ENCODE measurements around the gene ARAP1.

ARAP1 gene

GRCh38 chr11:72762641-72763304, 10.6 kb upstream of the ARAP1 start:
- no peak for DNase-seq (ENCODE audit: low spot score)

- no peak for DNase-seq (ENCODE audit: low spot score)
Observed at GRCh38 chr11:72760539-72761405, 8.6 kb upstream of the ARAP1 start.

GRCh38 chr11:72759468-72759985, 7.3 kb upstream of the ARAP1 start:
- DNase-seq (ENCODE audit: low spot score) = no peak

- DNase-seq (ENCODE audit: low spot score) = no peak
Observed at GRCh38 chr11:72758690-72759389, 6.6 kb upstream of the ARAP1 start.

GRCh38 chr11:72758304-72758689, 6.1 kb upstream of the ARAP1 start:
- DNase-seq (ENCODE audit: low spot score) = no peak

- no peak for DNase-seq (ENCODE audit: low spot score)
Observed at GRCh38 chr11:72755713-72756285, 3.6 kb upstream of the ARAP1 start.

GRCh38 chr11:72754544-72755155, 2.4 kb upstream of the ARAP1 start:
- no peak for DNase-seq (ENCODE audit: low spot score)

- no peak for DNase-seq (ENCODE audit: low spot score)
Observed at GRCh38 chr11:72754149-72754543, 1.9 kb upstream of the ARAP1 start.

- no peak for DNase-seq (ENCODE audit: low spot score)
Observed at GRCh38 chr11:72753341-72754148, 1.3 kb upstream of the ARAP1 start.

- DNase-seq (ENCODE audit: low spot score) = no peak
Observed at GRCh38 chr11:72751116-72752087, 806 bp downstream of the ARAP1 start.

- DNase-seq (ENCODE audit: low spot score) = no peak
Observed at GRCh38 chr11:72750556-72751115, 1.6 kb downstream of the ARAP1 start.

GRCh38 chr11:72750086-72750485, 2.1 kb downstream of the ARAP1 start:
- DNase-seq (ENCODE audit: low spot score) = no peak

- no peak for DNase-seq (ENCODE audit: low spot score)
Observed at GRCh38 chr11:72747289-72747855, 4.8 kb downstream of the ARAP1 start.

- no peak for DNase-seq (ENCODE audit: low spot score)
Observed at GRCh38 chr11:72746821-72747220, 5.4 kb downstream of the ARAP1 start.

- DNase-seq (ENCODE audit: low spot score) = no peak
Observed at GRCh38 chr11:72745925-72746550, 6.2 kb downstream of the ARAP1 start.

GRCh38 chr11:72745511-72745910, 6.7 kb downstream of the ARAP1 start:
- no peak for DNase-seq (ENCODE audit: low spot score)

- DNase-seq (ENCODE audit: low spot score) = no peak
Observed at GRCh38 chr11:72744474-72744873, 7.7 kb downstream of the ARAP1 start.
